Amniotic stem cell (primary cell): ENCODE measurements around the gene HOXA3.

Source experiments
- DNase-seq: peaks from one replicate; lab custom pipeline; 2025; lab: John Stamatoyannopoulos, UW

The HOXA3 gene

GRCh38 chr7:27154901-27155815 is 2.8 kb upstream of the HOXA3 start:
- DNase-seq = no peak

DNA sequence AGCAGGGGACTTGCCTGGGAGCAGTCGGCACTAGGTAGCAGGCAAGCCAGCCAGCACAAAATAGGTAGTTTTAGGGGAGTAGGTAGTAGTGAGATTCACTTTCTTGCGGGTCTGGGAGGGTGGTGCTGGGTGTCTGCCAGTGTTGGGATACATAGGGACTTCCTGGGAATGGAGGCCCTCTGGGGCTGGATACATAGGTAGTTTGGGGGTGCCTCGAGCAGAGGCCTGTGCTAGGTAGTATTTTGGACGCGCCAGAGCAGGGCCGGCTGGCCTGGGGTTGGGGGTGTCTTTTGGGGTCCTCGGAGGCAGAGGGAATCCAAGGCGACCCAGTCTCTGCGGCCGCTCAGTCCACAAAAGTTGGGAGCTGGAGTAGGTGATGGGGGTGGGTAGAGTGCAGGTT is 2.0 kb upstream of the HOXA3 start:
- DNase-seq = no peak

GRCh38 chr7:27153526-27153925 is 1.1 kb upstream of the HOXA3 start:
- DNase-seq = no peak

- DNase-seq = no peak
Observed at GRCh38 chr7:27152816-27153442, 546 bp upstream of the HOXA3 start.

- no peak for DNase-seq
Observed at GRCh38 chr7:27151341-27151930, 947 bp downstream of the HOXA3 start.

DNA sequence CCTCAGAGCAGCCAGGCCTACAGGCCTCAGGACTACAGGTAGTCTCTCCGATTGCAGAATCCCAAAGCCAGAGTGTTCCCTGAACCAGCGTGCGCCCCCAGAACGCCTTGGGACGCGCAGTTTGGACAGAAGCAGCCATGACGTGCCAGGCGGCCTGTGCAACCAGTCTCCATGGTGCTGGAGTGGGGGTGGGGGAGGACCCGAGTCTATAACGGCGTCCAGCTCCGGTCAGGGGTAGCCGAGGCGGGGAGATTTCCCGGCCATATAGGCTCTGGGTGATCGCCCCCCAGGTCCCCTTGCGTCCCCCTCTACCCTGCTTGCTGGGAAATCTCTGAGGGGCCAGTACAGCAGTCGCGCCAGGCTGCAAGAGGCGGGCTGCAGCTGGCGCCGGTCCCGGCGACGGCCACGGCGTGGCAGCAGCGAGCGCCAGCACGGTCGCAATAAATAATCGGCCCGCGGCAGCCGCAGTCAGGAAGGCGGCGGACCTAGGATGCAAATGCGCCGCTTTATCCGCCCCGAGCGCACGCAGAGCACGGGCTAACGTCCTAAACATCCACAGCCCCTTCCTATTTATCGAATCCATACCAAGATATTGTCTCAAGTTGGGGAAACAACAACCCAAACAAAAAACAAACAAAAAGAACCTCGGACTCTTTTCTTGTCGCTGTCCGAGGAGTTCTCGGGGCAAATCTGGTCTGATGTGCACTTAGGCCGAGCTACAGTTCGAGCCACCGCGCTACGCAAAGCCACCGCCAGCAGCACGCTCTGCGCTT is 1.6 kb downstream of the HOXA3 start:
- DNase-seq = peak; percentile 5

- DNase-seq = no peak
Observed at GRCh38 chr7:27149842-27150567, 2.4 kb downstream of the HOXA3 start.

DNA sequence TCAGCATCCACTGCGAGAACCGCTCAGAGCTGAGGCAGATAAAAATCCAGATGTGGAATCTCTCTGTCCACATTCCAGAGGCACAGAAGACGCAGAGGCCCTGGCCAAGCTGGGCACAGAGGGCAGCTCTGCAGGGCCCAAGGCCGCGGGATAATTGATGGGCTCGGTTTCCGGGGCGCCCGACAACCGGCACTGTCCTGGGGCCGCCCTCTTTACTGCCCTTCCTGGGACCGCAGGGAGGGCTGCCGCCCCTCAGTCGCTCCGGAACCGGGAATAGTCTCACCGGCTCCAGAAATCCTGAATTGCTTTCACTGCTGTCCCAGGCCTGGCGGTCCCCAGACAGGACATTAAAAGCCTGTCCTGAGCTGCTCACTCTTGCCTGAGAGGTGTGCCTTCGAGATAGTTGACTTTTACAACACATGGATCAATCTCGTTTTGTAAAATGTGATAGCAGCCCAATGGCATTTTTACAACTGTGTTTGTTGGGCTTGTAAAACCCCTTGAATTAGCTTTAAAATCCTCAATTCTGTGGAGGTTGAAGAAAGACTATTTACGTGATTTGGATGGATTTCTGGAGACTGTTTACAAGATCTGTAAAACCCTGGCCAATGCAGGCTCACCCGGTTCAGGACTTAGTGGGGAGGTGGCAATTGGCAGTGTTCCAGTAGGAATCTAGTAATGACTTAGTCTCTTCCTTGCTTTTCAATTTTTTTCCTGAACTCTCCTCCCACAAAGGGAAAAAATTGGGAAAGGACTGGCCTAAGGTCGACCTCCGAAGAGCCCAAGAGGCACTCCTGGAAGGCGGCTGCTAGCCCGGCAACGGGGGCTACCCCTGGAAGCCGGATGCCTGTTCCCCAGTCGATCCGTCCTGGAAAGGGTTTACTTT is 3.4 kb downstream of the HOXA3 start:
- DNase-seq = no peak

- DNase-seq = no peak
Observed at GRCh38 chr7:27148031-27148755, 4.2 kb downstream of the HOXA3 start.

DNA sequence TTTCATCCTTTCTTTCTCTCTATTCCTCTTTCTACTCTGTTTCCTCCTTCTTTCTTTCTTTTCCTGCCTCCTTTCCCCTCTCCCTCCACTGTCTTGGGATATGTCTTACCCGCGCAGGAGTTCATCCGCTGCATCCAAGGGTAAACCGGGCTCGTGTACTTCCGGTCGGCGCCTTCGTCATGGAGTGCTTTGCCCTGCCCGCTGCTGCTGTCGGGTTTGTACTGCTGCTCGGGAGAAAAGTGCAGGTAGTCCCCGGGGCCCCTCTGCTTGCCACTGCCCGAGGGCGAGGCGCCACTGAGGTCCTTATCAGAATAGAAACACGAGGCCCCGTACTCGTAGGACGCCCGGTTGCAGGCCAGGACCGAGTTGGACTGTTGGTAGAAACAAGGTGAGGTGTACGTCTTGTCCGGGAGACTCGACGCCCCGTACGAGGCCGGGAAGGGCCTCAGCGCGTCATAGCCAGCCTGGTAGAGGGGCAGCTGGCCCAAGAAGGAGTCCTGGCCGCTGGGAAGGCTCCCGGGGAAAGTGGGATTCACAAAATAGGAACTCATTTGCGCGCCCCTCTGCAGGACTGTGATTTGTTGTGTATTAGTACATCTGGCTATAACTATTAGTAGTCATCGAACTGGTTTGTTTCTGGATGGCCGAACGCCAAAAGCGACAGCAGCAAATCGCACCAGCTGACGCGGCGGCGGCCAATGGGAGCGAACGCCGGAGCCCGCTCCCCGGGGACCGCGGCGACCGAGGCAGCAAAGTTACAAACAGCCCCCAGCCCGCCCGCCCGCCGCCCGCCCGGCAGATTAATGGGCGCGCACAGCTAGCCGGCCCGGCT is 5.0 kb downstream of the HOXA3 start, which contains the start of gene HOXA6:
Gene HOXA6, minus strand, starts transcription at position 576 of the 832 bp plus-strand sequence. Its CDS starts 25 bp downstream, at position 551.
- DNase-seq = no peak

DNA sequence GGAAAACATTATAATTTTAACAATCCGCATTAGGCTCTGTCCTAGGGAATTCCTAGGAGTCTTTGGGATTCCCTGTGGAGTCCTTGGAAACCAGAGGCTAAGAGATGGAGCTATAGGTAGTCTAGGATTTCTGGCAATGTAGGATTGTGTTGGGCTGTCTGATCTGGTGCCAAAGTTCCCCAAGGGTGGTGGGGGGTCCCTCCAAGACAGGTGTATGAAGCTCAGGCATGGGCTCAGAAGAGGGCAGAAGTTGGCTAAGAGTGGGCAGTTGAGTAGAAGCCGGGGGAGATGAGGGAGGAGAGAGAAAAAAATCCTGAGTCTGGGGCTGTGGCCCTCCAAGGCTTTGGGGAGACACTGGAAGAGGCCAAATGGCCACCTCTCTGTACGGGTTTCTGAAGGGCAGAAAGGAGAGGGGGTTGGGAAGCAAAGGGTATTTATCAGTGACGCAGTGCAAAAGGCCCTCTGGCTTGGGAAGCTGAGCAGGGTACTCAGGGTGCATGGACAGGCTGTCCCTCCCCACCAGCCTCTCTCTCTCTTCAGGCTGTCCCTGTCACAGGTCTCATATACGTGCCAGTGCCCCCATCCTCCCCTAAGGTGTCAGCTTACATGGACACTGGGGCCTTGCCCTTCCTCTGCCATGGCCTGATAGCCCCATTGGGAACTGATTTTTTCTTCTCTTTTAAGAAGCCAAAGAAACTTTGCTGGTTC is 5.7 kb downstream of the HOXA3 start:
- DNase-seq = no peak

GRCh38 chr7:27145914-27146412 is 6.4 kb downstream of the HOXA3 start:
- DNase-seq = no peak

- DNase-seq = no peak
Observed at GRCh38 chr7:27145165-27145913, 7.0 kb downstream of the HOXA3 start.

DNA sequence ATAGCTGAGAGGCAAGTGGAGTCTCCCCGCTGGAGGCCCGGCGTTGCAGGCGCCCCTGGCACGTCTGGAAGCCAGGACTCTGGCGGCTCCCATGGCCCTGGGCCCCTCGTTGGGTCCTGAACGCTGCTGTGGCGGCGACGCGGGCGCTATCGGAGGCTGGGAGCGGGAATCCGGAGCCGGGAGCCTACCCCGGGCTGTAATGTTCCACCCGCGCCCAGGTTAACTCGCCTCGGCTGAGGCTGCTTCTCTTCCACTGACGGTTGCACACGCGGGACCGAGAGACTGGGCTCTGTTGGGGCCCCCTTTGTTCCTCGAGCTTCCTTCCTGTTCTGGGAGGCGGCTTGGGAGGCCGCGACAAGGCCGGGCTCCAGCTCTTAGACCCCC is 7.6 kb downstream of the HOXA3 start:
- DNase-seq = no peak

GRCh38 chr7:27143950-27144780 is 8.2 kb downstream of the HOXA3 start:
- DNase-seq = no peak
